SK-N-SH treated with all-trans-retinoic acid at 6 μM for 48 hours (cell line): Measurements from ENCODE around the gene PSMA1.

Source experiments
- BACH2 ChIP-seq: fragments of 250-450 bp; sonication (Bioruptor Pico); IDR thresholded peaks from 2 replicates; pipeline ENCODE4 v1.9.0; 2021; ENCODE audit warnings: mild to moderate bottlenecking, borderline replicate concordance
- CSRNP3 ChIP-seq: fragments of 250-450 bp; sonication (Bioruptor Pico); IDR thresholded peaks from 2 replicates; pipeline ENCODE4 v1.5.1; 2021; ENCODE audit warnings: mild to moderate bottlenecking, moderate library complexity
- ISL1 ChIP-seq: fragments of 250-450 bp; sonication (Bioruptor Pico); IDR thresholded peaks from 2 replicates; pipeline ENCODE4 v2.1.2; 2022; ENCODE audit warnings: mild to moderate bottlenecking, moderate library complexity
- TOX ChIP-seq: fragments of 250-450 bp; sonication (Bioruptor Pico); IDR thresholded peaks from 2 replicates; pipeline ENCODE4 v1.8.0; 2021; ENCODE audit warnings: mild to moderate bottlenecking, moderate library complexity, borderline replicate concordance

GRCh38 chr11:14522801-14523200 is 2.6 kb upstream of the PSMA1 start:
- TF ChIP-seq CSRNP3 (CRISPR knock-in tag) (no peak), TOX (CRISPR knock-in tag) (no peak), BACH2 (CRISPR knock-in tag) (no peak), ISL1 (CRISPR knock-in tag) (no peak)
